T follicular helper cell (primary cell): ENCODE results near the gene CNTNAP1.
A peak's percentile ranks its signal among the peaks of the same experiment; 100 is the strongest.

Source experiments
- DNase-seq: peaks from one replicate; pipeline ENCODE4 v3.0.0-alpha.2; 2020; ENCODE audit warnings: low read depth

CNTNAP1 gene

DNA sequence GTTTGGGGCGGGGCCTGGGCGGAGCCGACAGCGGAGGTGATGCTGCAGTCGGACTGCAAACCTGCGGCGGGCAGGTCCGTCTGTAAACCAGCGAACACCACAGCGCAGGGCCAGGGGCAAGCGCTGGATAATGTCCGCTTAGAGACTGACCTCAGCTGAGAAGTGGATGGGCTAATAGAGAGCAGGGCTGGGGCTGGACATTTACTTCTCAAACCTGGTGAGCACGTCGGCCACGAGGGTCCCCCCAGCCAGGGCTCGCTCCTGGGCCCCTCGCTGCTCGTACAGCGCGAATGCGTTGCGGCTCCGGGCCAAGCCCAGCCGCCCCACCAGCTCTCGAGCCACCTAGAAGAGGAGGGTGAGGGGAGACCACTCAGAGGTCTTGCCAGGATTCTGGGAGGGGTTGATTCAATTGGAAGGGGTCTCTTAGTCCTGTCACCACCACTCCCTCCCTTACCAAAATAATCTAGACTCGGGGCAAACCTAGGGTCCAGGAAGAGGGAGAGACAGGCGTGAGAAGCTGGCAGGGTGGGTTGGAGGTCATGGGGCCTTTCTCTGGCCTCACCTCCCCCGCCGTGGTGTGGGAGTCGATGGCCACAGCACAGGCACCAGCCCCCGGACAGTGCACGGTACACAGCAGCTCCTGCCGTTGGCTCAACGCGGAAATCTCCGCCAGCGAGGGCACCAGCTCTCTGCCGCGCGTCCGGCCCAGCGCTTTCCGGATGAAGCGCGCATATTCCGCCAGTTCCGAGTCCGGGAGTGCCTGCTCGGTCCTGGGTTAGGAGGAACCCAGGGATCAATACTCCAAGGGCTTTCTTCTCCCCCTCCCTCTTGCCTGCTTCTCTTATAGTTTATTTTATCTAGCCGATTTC is 11.3 kb upstream of the CNTNAP1 start:
- no peak for DNase-seq

DNA sequence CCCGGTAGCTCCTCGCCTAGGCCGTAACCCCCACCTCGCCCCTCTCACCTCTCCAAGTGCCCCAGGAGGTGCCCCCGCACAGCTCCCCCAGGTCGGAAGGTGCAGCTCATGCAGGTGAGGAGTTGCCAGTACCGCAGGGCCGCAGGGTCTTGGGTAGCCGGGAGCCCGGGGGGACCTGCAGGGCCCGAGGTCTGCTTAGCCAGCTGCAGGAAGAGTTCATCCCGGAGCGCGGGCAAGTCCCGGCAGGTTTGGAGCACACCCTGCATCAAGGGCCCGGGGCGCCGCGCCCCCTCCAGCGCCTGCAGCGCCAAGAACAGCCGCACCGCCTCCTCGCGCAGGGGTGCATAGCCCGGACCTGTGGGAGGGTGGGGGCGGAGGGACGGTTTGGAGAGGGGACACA is 10.3 kb upstream of the CNTNAP1 start:
- no peak for DNase-seq

DNA sequence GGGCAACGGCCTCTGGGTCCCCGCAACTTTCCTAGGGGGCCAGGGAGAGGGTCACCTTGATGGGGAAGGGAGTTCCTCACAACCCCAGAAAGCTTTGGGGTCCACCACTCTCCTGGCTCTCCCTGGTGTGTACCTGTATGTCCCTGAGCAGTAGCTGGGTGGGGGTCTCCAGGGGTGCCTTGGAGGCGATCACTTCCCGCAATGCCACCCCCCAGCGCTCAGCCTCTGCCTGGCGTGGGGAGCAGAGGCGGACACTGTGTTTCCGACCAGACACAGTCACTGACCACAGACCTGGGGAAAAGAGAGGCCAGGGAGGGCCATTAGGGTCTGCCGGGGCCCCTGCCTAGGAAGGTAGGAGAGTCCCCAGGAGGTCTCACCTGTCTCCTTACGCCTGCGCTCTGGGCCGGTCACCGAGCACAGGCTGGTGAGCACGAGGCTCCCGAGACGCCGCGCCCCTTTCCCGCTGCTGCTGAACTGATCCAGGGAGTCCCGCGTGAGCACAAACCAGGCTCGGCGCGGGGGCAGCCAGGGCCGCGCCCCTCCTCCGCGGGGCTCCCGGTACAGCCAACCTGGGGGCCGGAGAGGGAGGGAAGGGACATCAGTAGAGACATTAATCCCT is 9.0 kb upstream of the CNTNAP1 start:
- no peak for DNase-seq

DNA sequence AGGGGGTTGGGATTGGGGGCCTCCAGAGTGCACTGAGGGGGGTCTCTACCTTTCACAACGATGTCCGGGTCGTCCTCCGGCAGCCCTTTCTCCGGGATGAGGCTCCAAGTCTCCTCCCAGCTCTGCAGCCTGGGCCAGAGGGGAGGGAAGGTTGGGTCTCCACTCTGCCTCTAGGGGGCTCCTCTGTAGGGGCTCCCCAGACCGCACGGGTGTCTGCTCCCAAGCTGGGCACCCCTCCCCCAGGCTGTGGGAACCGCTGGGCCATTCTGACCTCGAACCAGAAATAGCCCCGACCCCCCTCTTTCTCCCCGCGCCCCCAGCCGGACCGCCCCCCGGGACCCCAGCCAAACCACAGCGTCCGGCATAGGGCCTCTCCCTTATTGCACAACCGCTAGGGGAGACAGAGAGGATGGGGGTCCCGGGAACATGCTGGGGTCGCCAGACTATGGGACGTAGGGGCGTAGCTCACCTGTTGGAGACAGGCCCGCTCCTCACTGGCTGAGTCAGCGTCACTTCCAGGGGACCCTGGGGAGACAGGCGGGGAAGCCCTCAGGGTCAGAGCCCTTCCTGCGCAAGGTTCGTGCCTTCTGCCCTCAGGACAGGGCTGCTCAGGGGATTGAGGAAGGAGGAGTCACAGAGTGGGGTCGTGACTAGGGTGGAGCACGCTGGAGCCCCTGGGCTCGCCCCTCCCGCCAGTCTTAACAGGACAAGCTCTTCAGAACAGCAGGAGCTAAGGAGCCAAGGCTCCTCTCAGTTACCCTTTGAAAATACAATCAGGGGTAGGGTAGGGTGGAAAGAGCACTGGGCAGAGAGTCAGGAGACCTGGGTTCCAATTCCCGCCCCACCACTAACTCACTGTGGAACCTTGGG is 8.2 kb upstream of the CNTNAP1 start:
- no peak for DNase-seq

DNA sequence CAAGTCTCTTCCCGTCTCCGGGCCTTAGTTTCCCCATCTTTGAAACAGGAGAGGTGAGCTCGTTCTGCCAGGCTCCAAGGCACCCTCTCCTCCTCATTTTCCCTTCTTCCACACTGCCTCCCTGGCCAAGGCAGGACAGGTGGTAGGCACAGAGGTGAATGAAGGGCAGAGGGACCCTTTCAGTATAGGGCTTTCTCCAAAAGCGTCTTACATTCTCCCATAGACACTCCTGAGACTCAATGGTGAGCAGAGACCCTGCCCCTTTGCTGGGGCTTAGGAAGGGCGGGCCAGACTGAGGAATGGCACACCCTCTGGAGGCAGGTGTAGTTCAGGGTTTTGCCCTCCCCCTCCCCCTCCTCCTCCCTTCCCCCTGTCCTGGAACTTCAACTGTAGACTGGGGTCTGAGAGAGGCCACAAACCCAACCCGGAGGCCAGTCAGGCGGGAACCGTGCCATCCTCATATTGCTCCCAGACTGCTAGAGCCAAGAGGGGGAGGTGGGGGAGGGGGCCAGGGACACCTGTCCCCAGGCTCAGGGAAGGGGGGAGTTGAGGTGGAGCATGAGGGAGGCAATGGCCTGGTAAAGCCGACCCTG is 7.5 kb upstream of the CNTNAP1 start:
- no peak for DNase-seq

DNA sequence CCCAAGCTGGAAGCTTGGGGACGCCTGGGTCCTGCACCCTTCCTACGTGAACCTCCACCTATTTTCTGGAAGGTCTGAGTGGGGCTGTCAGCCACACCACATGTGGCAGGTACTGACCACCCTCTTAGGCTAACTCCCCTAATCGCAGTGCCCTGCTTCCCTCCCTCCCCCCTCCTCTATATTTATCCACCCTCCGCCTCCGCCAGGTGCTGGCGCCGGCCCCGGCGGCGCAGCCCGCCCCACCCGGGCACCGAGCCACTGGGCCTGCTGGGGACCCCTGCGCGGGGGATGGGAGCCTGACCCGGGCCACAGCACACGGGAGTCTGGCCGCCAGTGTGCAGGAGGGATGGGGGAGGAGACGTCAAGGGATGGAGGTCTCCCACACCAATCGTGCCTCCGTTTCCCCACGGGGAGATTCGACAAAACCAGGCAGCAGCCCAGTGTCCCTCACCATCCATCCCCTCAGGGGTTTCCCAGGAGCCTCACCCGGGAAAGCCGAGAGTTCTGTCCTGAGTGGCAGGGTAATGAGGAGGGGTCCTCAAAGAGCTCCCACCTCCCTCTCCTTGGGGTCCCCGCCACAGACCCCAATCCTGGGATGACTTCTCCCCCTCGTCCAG is 6.9 kb upstream of the CNTNAP1 start:
- no peak for DNase-seq

DNA sequence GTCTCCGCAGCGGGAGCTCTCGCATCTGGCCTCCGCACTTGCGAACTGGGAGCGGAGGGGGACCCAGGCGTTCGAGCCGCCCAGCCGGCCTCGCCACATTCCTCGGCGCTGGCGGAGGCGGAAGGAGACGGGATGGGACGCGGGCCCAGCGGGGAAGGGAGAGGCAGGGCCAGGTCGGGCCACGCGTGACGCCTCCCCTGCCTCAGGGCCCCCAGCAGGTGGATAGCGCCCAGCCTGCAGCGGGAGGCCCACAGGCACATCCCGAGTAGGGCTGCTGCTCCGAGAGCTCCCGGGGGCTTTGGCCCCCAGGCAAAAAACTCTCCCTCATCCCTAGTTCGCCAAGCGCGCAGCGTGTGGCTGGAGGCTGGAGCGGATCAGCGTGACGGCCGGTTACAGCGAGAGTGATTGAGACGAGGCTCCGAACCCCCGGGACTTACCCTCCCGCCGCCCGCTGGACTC is 6.3 kb upstream of the CNTNAP1 start:
- no peak for DNase-seq

DNA sequence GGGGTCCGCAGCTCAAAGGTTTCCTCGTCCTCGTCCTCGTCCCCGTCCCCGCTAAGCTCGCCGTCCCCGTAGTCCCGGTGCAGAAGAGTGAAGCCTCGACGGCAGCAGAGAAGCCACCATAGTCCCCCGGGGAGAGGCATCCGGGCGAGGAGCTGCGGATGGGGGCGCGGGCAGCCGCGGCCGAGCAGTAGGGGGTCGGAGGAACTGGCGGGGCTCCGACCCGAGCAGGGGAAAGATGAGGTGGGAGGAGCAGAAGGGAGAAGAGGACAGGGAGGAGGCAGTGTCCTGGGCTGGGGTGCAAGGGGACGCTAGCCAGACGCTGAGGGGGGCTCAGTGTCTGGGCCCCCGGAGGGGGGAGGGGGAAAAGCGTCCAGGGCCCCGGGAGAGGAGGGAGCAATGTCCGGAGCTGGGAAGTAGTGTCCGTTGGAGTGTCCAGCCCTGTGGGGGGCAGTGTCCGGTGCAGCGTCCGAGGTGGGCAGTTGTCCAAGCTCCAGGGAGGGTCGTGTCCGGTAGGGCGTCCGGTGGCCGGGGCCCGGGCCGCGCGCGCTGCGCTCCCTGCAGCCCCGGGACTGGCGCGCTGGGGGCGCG is 5.8 kb upstream of the CNTNAP1 start, which contains the start of gene PLEKHH3:
Gene PLEKHH3, minus strand, starts transcription at position 571 of the 588 bp plus-strand sequence. Its CDS starts 431 bp downstream, at position 140.
- no peak for DNase-seq

DNA sequence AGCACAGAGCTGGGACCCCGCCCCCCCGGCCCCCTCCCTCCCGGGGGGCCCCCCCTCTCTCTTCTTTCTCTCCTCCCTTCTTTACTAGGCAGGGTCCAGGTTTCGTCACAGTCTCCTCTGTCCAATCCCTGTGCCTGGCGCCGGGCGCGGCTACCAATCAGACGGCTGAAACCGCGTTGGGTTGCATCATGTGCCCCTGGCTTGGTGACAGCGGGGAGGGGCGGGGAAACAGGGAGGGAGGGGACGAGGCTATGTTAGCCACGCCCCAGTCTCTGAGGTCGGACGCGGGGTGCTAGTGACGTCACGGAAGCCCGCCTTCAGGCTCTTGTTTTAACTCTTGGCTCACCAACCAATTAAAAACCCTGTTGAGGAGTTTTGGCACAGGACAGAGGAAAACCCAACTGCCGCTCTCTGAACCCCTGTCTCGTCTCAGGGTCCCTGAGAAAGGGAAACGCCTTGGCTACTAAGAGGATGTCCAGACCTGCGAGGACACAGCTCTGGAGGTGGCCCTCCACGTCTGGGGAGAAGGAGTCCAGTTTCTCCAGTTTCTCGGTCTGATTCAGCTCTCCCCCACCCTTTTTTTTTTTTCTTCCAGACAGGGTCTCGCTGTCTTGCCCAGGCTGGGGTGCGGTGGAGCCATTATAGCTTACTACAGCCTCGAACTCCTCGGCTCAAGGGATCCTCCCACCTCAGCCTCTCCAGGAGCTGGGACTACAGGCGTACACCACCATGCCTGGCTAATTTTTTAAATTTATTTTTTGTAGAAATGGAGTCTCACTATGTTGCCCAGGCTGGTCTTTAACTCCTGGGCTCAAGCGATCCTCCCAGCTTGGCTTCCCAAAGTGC is 5.1 kb upstream of the CNTNAP1 start:
- peak; percentile 98 for DNase-seq

DNA sequence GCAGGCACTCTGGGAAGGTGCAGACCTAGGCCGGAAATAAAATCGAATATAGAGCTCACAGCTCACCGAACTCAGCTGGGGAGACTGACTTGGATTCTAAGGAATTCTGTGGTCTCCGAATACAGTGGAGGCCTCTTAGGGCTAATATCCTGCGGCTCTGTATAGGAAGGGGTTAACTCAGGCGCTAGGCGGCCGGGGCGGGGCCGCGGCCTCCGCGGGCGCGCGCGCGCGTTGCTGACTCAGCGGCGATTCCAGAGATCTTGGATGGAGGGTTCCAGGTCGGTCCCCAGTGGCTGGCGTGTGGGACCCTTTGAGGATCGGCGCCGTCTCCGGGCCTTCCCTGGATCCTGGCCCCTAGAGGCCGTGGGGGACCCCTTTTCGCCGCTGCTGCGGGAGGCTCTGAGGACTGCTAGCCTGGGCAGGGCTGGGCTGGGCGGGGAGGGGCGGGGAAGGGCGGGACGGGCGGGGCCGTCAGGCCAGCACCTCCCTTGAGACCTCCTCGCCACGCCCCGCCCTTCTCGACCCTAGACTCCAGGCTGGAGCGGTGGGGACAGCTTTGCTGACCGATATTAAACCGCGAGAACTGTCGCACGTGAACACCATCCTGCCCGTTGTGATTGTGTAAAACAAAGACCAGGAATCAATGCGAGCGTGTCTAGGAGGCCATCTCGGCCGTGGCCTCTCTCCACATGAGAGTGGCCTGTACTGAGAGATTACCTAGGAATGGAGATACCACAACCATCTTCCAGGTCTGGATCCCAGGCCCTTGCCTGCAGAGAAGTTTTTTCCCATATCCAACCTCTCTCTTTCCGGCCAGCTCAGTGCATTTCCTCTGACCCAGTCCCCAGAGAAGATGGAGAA is 4.2 kb upstream of the CNTNAP1 start:
- DNase-seq, result peak; percentile 61

DNA sequence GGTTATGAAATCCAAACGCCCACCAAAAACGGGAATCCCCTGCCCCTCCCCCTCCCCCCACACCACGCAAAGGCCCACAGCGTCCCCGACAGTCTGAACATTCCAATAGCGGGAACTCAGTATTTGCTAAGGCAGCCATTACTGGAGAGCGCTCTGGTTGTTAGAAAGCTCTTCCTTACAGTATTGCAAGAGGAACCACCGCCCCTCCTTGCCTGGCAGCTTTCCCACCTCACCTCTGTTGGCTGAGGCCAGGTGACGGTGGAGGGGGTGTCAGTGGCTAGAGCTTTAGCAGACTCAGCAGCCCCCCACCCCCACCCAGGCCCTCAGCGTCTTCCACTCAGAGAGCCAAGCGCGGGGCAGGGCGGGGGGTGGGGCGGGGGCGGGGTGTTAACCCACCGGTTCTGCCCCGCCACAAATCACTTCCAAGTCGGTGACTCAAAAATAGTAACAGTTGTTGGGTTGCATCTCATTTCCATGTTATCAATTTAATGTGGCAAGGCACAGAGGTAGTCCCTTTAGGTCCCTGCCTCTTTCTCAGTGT is 3.3 kb upstream of the CNTNAP1 start:
- DNase-seq, result no peak

DNA sequence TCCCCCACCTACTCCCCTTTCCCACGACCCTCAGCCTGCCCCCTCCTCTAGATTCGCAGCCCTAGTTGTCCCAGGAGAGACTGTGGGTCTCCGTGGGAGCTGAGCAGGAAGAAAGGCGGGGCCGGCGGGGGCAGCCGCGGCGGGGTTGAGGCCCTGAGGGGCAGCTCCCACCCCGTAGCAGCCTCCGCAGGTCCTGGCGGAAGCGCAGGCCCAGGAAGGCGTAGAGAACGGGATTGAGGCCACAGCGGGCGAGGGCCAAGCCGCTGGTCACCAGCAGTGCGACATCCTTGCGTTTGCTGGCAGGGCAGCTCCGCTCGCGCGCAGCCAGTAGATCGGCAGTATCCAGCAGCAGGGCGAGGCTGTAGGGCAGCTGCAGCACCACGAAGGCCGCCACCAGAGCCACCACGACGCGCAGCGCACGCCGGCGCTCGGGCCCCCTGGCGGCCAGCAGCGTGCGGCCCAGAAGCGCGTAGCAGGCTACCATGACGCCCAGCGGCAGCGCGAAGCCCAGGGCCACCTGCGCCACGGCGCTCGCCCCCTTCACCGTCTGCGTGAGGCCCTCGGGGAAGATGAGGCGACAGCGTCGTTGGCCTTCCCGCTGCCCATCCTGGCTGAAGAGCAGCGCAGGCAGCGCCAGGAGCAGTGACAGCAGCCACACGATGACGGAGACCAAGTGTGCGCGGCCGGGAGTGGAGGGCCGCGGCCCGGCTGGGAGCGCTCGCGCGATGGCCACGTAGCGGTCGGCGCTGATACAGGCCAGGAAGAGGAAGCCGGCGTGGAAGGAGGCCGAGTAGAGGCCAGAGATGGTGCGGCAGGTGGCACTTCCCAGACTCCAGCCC is 2.6 kb upstream of the CNTNAP1 start:
- peak; percentile 57 for DNase-seq

DNA sequence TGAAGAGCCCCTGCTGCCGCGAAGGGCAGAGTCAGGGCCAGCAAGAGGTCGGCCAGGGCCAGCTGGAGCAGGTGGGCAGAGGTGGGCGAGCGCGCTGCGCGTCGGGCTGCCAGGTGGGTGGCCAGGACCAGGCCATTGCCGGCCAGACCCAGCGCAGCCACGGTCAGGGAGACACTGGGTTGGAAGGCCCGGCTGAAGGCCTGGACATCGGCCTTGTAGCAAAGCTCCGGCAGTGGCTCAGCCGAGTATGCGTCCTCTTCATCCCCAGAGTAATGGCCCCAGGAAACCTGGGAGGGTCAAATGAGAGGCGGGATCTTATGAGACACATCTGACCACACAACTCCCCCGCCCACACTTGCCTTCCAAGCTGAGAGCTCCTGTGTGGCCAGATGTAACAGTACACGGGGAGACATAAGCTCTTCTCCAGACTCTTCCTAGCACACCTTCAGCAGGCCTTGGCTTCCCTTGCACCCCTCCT is 2.0 kb upstream of the CNTNAP1 start:
- no peak for DNase-seq

DNA sequence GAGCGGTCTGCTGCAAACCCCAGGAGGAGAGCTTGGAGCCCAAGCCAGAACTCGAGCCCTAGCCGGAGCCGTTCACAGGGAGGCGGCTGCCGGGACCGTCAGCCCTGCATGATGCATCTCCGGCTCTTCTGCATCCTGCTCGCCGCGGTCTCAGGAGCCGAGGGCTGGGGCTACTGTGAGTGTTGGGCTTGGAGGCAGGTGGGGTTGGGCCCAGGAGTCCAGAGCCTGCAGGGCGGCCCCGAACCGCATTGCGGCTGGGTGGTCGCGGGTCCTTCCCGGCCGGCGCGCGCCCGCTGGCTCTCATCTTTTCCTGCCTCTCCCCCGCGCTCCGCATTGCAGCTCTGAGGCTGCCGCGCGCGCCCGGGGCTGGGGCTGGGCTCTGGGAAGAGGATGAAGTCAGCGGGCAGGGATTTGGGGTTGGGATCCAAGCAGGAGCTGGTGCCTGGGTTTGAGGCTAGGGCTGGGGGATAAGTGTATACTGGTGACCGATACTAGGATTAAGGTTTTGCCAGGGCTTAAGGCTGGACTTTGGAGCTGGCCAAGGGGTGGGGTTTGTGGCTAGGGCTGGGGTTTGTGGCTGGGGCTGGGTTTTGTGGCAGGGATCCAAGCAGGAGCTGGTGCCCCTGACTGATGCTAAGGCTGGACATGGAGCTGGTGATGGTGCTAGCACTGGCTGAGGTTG is 532 bp downstream of the CNTNAP1 start:
- no peak for DNase-seq

DNA sequence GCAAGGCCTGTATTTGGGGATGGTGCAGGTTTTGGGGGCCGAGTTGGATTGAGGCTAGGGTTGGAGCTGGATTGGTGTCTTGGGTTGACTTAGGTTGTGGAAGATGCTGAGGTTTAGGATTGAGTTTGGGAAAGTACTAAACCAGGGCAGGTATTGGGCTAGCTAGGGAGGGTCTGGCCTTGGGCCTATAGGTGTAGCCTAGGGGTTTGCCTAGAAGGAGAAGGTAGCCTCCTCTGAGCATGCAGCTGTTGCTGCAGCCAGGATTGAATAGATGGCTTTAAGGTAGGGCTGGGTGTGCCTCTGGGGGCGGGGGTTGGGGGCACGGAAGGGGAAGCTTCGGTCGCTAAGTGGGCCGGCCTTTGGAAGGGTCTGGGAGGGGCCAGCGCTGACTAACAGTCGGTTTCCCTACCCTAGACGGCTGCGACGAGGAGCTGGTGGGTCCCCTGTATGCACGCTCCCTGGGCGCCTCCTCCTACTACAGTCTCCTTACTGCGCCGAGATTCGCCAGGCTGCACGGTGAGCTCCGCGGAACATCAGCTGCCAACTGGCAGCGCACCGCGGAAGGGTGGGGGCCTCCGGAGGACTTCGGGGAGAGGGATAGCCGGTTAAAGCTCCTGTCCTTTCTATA is 1.2 kb downstream of the CNTNAP1 start:
- DNase-seq, result no peak

DNA sequence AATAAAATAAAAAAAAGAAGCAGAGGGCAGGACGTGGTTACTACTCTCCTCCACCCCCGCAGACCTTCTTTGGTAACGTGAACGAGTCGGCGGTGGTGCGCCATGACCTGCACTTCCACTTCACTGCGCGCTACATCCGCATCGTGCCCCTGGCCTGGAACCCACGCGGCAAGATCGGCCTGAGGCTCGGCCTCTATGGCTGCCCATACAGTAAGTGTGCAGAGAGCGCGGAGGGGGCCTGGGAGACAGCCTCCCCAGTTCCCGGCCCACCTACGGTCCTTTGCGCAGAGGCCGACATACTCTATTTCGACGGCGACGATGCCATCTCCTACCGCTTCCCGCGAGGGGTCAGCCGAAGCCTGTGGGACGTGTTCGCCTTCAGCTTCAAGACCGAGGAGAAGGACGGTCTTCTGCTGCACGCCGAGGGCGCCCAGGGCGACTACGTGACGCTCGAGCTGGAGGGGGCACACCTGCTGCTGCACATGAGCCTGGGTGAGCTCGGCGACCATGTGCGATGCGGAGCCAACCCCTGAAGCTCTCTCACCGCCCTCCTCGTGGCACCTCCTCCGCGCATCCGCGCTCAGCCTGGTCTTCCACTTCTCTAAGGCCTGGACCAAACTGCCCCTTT is 2.7 kb downstream of the CNTNAP1 start:
- DNase-seq, result no peak
